Measurements from ENCODE around the gene ELOVL5.
"Not testable (repeated sequence)": the region's sequence is repeated elsewhere in the genome, so short reads cannot be mapped to it uniquely, and the experiment has no call there.

The ELOVL5 gene

GRCh38 chr6:53327017-53327395 is 21.7 kb downstream of the ELOVL5 start:
- Histone ChIP-seq H3K9me3 (ENCODE audit: control insufficient read depth, insufficient read depth, low read length) (no peaks in the 10 kb centered on the region), H3K36me3 (ENCODE audit: insufficient read depth, low read length) (no peaks in the 10 kb centered on the region), H3K9ac (ENCODE audit: low read depth, low read length) (peak overlapping the region; percentile 31; the same call in 1 of the 2 replicates), H3K4me1 (ENCODE audit: insufficient read depth, low read length) (peaks cover 33% of the 10 kb centered on the region)

GRCh38 chr6:53326372-53327016 is 22.3 kb downstream of the ELOVL5 start:
- no peaks in the 10 kb centered on the region for H3K9me3 ChIP-seq (ENCODE audit: control insufficient read depth, insufficient read depth, low read length)
- H3K9ac ChIP-seq (ENCODE audit: low read depth, low read length), result peak overlapping the region; percentile 31; the same call in 1 of the 2 replicates
- H3K4me1 ChIP-seq (ENCODE audit: insufficient read depth, low read length), result peaks cover 33% of the 10 kb centered on the region
- no peaks in the 10 kb centered on the region for H3K36me3 ChIP-seq (ENCODE audit: insufficient read depth, low read length)

- Histone ChIP-seq H3K4me1 (ENCODE audit: insufficient read depth, low read length) (peaks cover 33% of the 10 kb centered on the region), H3K36me3 (ENCODE audit: insufficient read depth, low read length) (no peaks in the 10 kb centered on the region), H3K9me3 (ENCODE audit: control insufficient read depth, insufficient read depth, low read length) (no peaks in the 10 kb centered on the region), H3K9ac (ENCODE audit: low read depth, low read length) (no peak overlapping the region)
Observed at GRCh38 chr6:53325785-53326184, 23.0 kb downstream of the ELOVL5 start.

- no peaks in the 10 kb centered on the region for H3K36me3 ChIP-seq (ENCODE audit: insufficient read depth, low read length)
- no peaks in the 10 kb centered on the region for H3K9me3 ChIP-seq (ENCODE audit: control insufficient read depth, insufficient read depth, low read length)
- H3K9ac ChIP-seq (ENCODE audit: low read depth, low read length), result no peak overlapping the region
- H3K4me1 ChIP-seq (ENCODE audit: insufficient read depth, low read length), result peaks cover 24% of the 10 kb centered on the region
Observed at GRCh38 chr6:53322188-53323029, 26.3 kb downstream of the ELOVL5 start.

- peaks cover 16% of the 10 kb centered on the region for H3K4me1 ChIP-seq (ENCODE audit: insufficient read depth, low read length)
- H3K9me3 ChIP-seq (ENCODE audit: control insufficient read depth, insufficient read depth, low read length), result no peaks in the 10 kb centered on the region
- H3K9ac ChIP-seq (ENCODE audit: low read depth, low read length), result no peak overlapping the region
- no peaks in the 10 kb centered on the region for H3K36me3 ChIP-seq (ENCODE audit: insufficient read depth, low read length)
Observed at GRCh38 chr6:53321701-53322100, 27.0 kb downstream of the ELOVL5 start.

DNA sequence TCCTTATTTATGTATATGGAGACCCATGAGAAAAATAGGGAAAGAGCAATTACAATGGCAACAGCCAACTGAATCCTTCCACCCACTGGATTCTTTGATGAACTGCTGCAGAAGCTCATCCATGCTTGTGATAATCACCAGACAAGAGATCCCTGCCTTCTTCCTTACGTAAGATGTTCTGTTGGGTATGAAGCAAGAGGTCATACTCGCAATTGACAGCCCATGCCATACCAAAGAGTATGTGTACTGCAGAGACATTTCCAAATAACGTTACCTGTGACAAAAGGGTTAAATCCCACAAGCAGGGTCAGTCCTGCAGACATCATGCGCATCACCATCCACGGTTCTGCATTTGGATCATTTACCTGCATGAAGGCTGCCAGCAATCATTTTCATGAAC is 27.8 kb downstream of the ELOVL5 start:
- Histone ChIP-seq H3K9ac (ENCODE audit: low read depth, low read length) (no peak overlapping the region), H3K9me3 (ENCODE audit: control insufficient read depth, insufficient read depth, low read length) (no peaks in the 10 kb centered on the region), H3K4me1 (ENCODE audit: insufficient read depth, low read length) (peaks cover 10% of the 10 kb centered on the region), H3K36me3 (ENCODE audit: insufficient read depth, low read length) (no peaks in the 10 kb centered on the region)

- no peaks in the 10 kb centered on the region for H3K9me3 ChIP-seq (ENCODE audit: control insufficient read depth, insufficient read depth, low read length)
- H3K4me1 ChIP-seq (ENCODE audit: insufficient read depth, low read length), result peaks cover 5% of the 10 kb centered on the region
- H3K9ac ChIP-seq (ENCODE audit: low read depth, low read length), result no peak overlapping the region
- H3K36me3 ChIP-seq (ENCODE audit: insufficient read depth, low read length), result no peaks in the 10 kb centered on the region
Observed at GRCh38 chr6:53318429-53318828, 30.3 kb downstream of the ELOVL5 start.

DNA sequence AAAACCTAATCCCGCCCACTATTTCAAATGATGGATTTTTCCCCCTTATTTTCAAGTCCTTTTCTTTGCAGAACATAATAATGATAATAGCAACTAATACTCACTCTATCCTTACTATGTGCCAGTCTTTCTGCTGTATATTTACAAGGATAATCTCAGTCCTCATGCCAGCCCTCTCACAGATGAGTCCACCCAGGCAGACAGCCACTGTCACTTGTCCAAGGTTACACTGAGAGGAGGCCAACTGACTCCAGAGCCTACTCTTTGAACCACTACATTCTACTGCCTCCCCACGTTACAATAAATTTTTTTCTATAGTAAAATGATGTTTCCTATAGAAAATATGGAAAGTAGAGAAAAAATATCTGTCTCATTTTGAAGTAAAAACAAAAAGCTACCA is 30.9 kb downstream of the ELOVL5 start:
- Histone ChIP-seq H3K4me1 (ENCODE audit: insufficient read depth, low read length) (peaks cover 5% of the 10 kb centered on the region; the same call in 1 of the 2 replicates), H3K9ac (ENCODE audit: low read depth, low read length) (no peak overlapping the region), H3K36me3 (ENCODE audit: insufficient read depth, low read length) (no peaks in the 10 kb centered on the region), H3K9me3 (ENCODE audit: control insufficient read depth, insufficient read depth, low read length) (no peaks in the 10 kb centered on the region)

GRCh38 chr6:53317299-53317698 is 31.5 kb downstream of the ELOVL5 start:
- not testable (repeated sequence) for H3K36me3 ChIP-seq (ENCODE audit: insufficient read depth, low read length); H3K4me1 ChIP-seq (ENCODE audit: insufficient read depth, low read length)

DNA sequence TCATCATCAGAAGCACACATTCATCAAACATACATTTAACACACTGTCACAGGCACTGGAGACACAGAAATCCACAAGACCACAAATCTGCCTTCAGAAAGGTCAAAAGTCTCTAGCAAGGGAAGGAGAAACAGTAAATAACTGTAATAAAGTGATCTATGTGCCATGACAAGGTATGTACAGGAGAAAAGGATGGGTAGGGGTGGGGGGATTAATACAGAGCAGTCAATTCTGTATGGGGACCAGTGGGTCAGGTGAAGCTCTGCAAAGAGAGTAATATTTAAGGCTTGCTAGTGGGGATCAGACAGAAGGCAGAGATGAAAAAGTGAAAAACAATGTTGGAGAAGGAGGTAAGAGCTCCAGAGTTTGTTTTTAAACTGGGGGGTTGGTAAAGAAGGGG is 32.6 kb downstream of the ELOVL5 start:
- H3K4me1 ChIP-seq (ENCODE audit: insufficient read depth, low read length), result no peaks in the 10 kb centered on the region

More at GRCh38 chr6:53317299-53317698, 31.5 kb downstream of the ELOVL5 start:
- H3K9ac ChIP-seq (ENCODE audit: low read depth, low read length); H3K9me3 ChIP-seq (ENCODE audit: control insufficient read depth, insufficient read depth, low read length): not testable (repeated sequence)

DNA sequence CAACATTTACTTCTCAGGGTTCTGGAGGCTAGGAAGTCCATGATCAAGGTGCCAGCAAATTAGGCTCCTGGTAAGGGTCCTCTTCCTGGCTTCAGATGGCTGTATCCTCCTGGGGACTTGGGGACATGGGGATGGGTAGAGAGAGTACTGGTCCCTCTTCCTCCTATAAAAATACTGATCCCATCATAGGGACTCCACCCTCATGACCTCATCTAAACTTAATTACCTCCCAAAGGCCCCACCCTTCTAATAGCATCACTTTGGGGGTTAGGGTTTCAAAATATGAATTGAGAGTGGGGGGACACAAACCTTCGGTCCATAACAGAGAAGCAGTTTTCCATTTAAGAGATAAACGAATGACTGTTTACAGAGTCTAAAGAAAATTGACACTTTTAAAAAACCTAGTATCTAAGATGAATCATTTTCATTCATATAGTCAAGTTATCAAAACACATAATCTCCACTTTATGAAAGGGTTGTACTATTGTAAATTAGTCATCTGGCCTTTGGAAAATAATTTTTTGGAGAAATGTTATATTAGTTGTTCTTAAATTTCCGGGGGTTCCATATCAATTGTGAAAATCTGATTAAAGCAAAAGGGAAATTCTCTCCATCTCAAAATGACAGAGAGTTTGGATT is 33.5 kb downstream of the ELOVL5 start:
- no peak overlapping the region for H3K9ac ChIP-seq (ENCODE audit: low read depth, low read length)
- H3K4me1 ChIP-seq (ENCODE audit: insufficient read depth, low read length), result no peaks in the 10 kb centered on the region
- H3K9me3 ChIP-seq (ENCODE audit: control insufficient read depth, insufficient read depth, low read length), result no peaks in the 10 kb centered on the region
- H3K36me3 ChIP-seq (ENCODE audit: insufficient read depth, low read length), result no peaks in the 10 kb centered on the region

More for the DNA sequence above, 32.6 kb downstream of the ELOVL5 start:
- H3K9me3 ChIP-seq (ENCODE audit: control insufficient read depth, insufficient read depth, low read length), result no peaks in the 10 kb centered on the region
- no peak overlapping the region for H3K9ac ChIP-seq (ENCODE audit: low read depth, low read length)
- H3K36me3 ChIP-seq (ENCODE audit: insufficient read depth, low read length), result no peaks in the 10 kb centered on the region

GRCh38 chr6:53313784-53314400 is 34.9 kb downstream of the ELOVL5 start:
- Histone ChIP-seq H3K9me3 (ENCODE audit: control insufficient read depth, insufficient read depth, low read length) (no peaks in the 10 kb centered on the region), H3K9ac (ENCODE audit: low read depth, low read length) (no peak overlapping the region), H3K4me1 (ENCODE audit: insufficient read depth, low read length) (no peaks in the 10 kb centered on the region), H3K36me3 (ENCODE audit: insufficient read depth, low read length) (no peaks in the 10 kb centered on the region)

DNA sequence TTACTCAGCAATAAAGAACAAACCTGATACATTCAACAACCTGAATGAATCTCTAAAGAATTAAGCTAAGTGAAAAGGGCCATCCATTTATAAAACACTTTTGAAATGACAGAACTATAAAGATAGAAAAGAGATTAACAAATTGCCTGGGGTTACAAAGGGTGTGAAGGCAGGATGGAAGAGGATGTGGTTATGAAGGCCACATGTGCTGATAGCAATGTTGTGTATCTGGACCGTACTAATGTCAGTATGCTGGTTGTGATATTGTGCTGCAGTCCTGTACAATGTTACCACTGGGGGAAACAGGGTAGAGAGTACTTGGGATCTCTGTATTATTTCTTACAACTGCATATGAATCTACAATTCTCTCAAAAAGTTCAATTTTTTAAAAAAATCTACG is 36.4 kb downstream of the ELOVL5 start:
- Histone ChIP-seq H3K4me1 (ENCODE audit: insufficient read depth, low read length) (no peaks in the 10 kb centered on the region), H3K9me3 (ENCODE audit: control insufficient read depth, insufficient read depth, low read length) (no peaks in the 10 kb centered on the region), H3K9ac (ENCODE audit: low read depth, low read length) (no peak overlapping the region), H3K36me3 (ENCODE audit: insufficient read depth, low read length) (no peaks in the 10 kb centered on the region)

- Histone ChIP-seq H3K9ac (ENCODE audit: low read depth, low read length) (no peak overlapping the region), H3K4me1 (ENCODE audit: insufficient read depth, low read length) (no peaks in the 10 kb centered on the region), H3K9me3 (ENCODE audit: control insufficient read depth, insufficient read depth, low read length) (0 out of 2 replicates have a peak, but pooled peaks cover under 1% of the 10 kb centered on the region), H3K36me3 (ENCODE audit: insufficient read depth, low read length) (no peaks in the 10 kb centered on the region)
Observed at GRCh38 chr6:53311586-53311935, 37.2 kb downstream of the ELOVL5 start.
